Left renal pelvis (tissue), 4 donors: ENCODE data around the gene ARHGEF37. TPM values are rescaled to one million over a fixed set of nuclear protein-coding genes. Genes with fewer than 3 reads are reported as not detected.
"Not testable (repeated sequence)": the region's sequence is repeated elsewhere in the genome, so short reads cannot be mapped to it uniquely, and the experiment has no call there.

Experiments used
- DNase-seq, 4 donors: peaks; one replicate each; pipeline ENCODE4 v3.0.0-alpha.2; 2013; ENCODE audit warnings: low read depth in 4 of 4, low spot score in 3 of 4
- polyA plus RNA-seq, 4 donors: library from polyadenylated mRNA; unstranded; fragments of 120-200 nt; gene quantifications; one replicate each; pipeline ENCODE4 v1.2.1, GENCODE V29; 2013; ENCODE audit not compliant: insufficient read length in 4 of 4

Gene ARHGEF37
- polyA plus RNA-seq, 4 donors = 5.4 to 6.8 (median 5.9) TPM

DNA sequence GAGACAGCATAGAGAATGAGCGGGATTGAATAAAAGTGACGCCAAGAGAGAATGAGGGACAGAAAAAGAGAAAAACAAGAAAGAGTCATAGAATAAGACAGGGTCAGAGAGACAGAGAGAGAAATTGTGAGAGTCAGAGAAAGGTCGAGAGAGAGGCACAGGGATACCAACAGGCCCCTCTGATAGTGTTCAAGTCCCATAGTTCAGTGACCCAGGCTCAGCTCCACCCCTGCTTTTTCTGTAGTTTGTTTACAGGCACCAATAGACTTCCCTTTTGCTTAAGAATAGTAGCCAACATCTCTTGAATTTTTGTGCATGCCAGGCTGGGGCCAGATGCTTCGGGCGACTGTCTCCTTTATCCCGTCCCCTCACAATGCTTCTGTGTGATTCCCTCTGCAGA, 62.5 kb downstream of the ARHGEF37 start:
- DNase-seq = no peak

DNA sequence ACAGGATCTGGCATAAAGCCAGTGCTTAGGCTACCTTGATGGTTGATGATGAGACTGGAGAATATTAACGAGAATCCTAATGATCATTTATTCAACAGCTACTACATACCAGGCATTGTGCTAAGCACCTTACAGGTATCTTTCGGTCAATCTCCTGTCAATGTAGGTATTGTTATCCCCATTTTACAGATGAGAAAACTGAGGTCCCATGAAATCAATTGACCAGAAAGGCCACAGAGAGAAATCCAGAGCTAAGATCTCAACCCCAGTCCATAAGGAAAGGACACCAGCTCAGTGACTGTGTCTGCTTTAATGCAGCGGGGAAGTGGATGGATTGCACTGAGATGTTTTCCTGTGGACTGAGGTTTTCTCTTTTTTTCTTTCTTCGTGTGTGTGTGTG, 63.3 kb downstream of the ARHGEF37 start:
- DNase-seq = no peak

DNA sequence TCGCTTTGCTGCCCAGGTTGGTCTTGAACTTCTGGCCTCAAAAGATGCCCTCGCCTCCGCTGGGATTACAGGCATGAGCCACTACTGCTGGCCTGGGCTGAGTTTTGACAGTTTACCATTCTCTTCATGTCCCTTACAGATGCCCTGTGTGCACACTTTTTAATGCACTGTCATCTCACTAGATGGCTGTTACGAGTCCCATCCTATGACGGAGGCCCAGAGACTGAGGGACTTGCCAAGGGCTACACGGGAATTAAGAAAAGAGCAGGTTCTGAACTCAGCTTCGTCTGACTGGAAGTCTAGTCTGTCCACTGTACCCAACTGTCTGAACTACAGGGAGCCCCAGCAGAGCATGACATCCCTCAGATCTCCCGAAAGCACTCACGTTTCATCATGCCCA, 63.9 kb downstream of the ARHGEF37 start:
- no peak for DNase-seq

- no peak for DNase-seq
These were observed 64.4 kb downstream of the ARHGEF37 start for GRCh38 chr5:149645725-149646124.

DNA sequence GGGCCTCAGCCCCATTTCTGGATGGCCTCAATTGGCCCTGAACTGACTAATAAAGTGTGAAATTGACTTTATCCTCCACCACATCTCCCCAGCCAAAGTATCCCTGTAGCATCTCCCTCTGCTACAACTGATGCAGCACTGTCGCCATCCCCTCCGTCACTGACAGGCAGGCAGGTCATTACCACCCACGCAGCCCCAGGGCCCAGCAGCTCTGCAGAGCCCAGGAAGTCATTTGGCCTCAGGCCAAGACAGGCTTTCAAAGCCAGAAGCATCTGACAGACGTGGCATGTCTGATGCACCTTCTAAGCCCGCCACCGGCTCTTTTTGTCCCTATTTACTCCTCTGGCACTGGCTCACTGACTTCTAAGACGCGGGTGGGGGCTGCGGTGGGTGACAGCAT, 65.3 kb downstream of the ARHGEF37 start:
- no peak for DNase-seq

DNA sequence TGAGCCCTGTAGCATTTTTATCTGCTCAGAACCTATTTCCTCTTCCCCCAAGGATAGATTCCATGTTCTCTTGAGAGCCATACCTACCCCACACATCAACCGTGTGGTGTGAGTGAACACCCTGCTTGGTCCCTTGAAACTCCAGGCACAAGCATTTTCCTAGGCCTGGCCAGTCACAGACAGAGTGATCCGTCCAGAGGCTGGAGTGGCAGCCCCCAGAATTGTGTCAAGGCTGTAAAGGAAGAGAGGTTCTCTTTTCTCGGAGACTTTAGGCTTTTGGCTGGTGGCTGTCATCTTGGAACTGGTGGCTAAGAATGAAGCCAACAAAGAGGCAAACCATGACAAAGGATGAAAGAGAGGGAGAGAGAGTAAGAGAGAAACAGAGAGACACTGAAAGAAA, 66.0 kb downstream of the ARHGEF37 start:
- no peak for DNase-seq

GRCh38 chr5:149648464-149649393, 67.4 kb downstream of the ARHGEF37 start:
- not testable (repeated sequence) for DNase-seq

DNA sequence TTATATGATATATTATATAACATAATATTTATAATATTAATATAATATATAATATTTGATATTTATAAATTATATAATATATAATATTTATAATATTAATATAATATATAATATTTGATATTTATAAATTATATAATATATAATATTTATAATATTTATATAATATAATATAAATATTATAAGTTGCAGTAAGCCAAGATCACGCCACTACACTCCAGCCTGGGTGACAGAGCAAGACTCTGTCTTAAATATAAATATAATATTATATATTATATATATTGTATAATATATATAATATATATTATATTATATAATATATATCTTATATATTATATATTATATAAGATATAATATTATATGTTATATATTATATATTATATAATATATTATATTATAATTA, 68.4 kb downstream of the ARHGEF37 start:
- DNase-seq = not testable (repeated sequence)

DNA sequence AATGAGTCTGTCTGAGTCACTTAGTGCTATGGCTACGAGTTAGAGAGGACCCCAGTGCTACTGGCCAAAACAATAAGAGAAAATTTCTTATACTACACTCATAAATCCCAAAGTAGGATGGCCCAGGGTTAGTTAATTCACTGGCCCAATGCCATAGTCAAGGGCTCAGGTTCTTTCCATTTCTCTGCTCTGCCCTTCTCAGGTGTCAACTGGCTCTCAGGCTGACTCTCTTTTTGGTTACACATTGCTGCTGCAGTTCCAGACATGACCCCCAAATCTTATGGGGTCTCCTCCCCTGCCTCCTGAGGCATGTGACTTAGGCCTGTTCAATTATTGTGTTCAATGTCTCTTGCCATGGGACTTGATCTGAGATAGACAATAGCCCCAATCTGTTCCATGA, 70.4 kb downstream of the ARHGEF37 start:
- no peak for DNase-seq

DNA sequence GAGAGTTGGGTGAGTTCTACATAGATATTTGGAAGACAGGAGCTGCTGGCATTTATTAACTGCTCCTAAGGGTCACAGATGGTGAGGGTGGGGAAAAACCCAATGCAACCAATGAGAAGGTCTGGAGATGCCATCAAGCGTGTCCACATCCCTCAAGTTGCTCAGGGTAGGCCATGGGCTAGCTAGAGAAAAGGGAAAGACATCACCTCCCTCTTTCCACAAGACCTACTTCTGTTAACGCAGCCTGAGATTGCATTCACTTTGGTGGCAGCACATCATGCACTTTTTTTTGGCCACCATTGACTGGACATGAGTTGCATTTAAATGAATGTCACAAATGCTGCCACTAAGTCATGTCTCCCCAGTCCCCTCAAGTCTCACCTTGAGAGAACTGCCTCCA, 71.4 kb downstream of the ARHGEF37 start:
- no peak for DNase-seq

- DNase-seq = no peak
These were observed 72.9 kb downstream of the ARHGEF37 start for GRCh38 chr5:149654231-149654630.

GRCh38 chr5:149654883-149655505, 73.7 kb downstream of the ARHGEF37 start:
- DNase-seq = no peak

DNA sequence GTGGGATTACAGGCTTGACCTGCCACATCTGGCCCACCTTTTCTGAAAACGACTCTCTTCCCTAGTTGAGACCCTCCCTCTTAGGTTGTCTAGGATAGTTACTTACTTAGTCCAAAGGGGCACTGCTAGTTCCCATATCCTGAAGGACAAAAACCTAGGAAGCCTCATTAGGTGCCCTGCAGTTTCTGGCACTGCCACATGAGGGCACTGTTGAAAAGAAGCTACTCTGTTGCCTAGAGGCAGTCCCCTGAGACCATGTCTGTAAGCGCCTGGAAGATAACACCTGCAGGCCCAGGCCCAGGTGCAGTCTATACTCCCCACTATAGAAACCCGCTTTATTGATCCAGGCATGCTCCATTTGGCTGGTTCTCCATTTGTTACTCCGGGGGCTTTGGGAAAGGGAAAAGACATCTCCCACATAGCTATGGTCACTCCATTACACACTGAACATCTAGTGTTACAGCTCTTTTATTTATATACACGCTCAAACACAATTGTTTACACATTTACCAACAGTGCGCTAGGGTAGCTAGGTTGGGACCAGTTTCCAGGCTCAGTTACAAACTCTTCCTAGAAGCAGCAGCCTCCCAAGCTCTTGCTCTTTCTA, 75.4 kb downstream of the ARHGEF37 start:
- no peak for DNase-seq

GRCh38 chr5:149657324-149657723, 76.0 kb downstream of the ARHGEF37 start:
- DNase-seq = no peak

- no peak for DNase-seq
These were observed 77.0 kb downstream of the ARHGEF37 start for GRCh38 chr5:149658299-149658698.

- no peak for DNase-seq
These were observed 82.8 kb downstream of the ARHGEF37 start for GRCh38 chr5:149664083-149664482.

- DNase-seq = no peak
These were observed 83.5 kb downstream of the ARHGEF37 start for GRCh38 chr5:149664666-149665415.

DNA sequence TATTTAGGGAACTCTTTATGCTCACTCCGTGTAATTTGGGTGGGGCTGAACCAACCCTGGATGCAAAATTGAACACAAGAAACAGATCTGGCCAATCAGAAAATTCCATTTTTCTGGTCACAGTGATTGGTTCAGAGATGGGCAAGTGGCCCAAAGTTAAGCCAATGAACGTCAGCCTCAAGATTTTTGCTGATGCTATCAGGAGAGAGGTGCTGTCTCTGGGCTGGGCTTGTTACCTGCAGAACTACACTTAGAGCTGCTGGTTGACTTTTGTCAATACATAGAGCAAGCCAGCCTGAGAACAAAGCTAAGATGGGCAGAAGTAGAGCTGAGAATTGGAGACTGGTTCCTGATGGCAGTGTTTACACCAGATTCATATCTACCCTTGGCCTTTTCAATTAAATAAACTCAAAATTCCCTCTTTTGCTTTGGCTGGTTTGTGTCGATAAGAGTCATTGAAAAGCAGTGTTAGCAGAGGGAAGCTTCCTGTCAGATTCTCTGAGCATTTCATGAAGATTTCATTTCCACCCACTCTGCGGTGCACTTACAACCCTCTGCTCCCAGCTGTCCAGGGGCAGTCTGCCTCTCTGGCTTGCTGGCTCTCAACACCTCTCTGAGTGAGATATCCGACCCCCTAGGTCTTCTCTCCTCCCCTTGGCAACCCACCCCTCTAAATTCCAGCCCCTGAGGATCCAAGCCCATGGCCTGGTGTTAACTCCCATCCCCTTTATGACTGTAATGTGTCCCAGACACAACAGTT, 84.3 kb downstream of the ARHGEF37 start:
- no peak for DNase-seq

DNA sequence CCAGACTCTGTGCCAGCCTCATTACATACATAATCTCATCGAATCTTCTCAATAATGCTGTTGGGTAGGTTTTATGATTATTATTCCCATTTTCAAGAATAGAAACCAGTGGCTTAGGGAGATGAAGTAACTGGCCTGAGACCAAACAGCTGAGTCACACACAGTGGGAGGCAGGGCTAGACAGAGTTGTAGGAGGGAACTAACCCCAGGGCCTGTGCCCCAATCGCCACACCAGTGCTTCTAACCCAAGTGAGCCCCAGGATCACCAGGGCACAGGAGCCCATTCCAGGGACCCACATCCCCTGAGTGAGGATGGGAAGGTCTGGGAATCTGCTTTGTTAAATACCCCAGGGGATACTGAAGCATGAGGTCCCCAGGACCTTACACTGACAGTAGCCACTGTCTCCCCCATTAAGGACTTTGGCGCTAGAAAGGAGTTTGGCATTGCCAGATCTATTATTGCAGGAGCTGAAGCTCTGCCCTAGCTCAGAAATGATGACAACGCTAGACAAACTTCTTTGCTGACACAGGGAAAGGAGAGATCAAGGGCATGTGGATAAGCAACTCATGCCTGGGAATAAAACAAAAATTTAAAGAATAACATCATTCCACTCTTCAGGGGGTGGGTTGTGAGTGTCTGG, 85.0 kb downstream of the ARHGEF37 start:
- DNase-seq = no peak
